GM08714 (cell line): ENCODE measurements around the gene ZSCAN12.
"Not testable (repeated sequence)": the region's sequence is repeated elsewhere in the genome, so short reads cannot be mapped to it uniquely, and the experiment has no call there.

ENCODE experiments used
- H3K4me3 ChIP-seq: fragments of 200-500 bp; sonication (Bioruptor generic); 2 replicates; pipeline ENCODE4 v1.5.1; 2014; ENCODE audit warnings: mild to moderate bottlenecking, low read length, inconsistent platforms
- ZNF274 ChIP-seq: IDR thresholded peaks from 2 replicates; pipeline ENCODE4 v1.6.1; 2012; ENCODE audit warnings: mild to moderate bottlenecking, low read depth, low read length

The ZSCAN12 gene

GRCh38 chr6:28410767-28411166 is 11.2 kb upstream of the ZSCAN12 start:
- H3K4me3 ChIP-seq: no peak overlapping the region
- no peak for TF ChIP-seq ZNF274

- TF ChIP-seq ZNF274: no peak
Measured at GRCh38 chr6:28408076-28408802, 8.7 kb upstream of the ZSCAN12 start.

DNA sequence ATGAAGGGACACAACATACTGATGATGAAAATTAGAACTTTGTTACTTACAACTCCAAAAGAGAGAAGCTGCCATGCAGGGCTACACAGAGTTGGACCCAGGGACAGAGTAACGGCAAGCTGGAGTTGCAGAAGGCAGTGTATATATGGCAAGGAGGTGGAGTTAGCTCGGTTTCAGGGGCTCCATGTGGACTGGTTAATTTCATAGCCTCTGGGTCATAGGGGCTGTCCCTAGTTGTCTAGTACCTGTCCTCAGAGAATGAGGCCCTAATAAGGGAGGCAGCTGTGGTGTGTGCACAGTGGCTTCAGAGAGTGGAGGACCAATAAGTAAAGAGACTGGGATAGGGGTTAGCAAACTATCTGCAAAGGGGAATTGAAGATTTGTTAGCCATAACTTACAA is 7.9 kb upstream of the ZSCAN12 start:
- no peak for TF ChIP-seq ZNF274
- H3K4me3 ChIP-seq: no peak overlapping the region

More at GRCh38 chr6:28408076-28408802, 8.7 kb upstream of the ZSCAN12 start:
- no peak overlapping the region for H3K4me3 ChIP-seq

GRCh38 chr6:28403923-28404322 is 4.4 kb upstream of the ZSCAN12 start:
- not testable (repeated sequence) for H3K4me3 ChIP-seq

DNA sequence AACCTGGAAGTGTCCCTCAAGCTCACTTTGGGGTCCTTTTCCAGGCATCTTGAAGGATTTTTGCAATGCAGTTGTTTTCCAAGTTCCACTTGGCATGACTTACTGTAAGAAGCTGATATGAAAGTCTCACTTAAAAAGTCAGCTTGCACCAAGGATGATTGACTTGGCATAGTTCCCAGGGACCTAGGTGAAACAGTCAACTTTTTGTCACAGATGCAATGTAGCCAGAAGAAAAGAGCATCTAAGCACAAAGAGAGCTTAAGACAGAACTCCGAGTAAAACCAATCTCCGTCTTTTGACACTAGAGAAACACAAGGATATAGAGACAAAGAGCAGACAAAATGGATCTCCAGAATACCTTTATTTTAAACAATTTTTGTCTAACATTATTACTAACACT is 2.6 kb upstream of the ZSCAN12 start:
- no peak overlapping the region for H3K4me3 ChIP-seq
- TF ChIP-seq ZNF274: no peak

DNA sequence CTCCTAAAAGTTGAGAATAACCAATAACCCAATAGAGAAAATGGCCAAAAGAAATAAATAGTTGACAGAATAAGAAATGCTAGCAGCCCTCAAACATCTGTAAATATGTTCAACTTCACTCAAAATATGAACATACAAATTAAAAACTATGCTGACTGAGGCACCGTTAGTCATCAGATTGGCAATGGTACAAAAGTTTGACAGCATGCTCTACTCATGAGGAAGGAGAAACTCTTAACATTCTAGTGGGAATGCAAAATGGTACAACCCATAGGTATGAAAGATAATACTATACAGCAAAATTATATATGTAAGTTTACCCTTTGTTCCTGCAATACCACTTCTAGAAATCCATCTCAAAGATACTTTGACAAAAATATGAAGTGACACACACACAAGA is 1.6 kb upstream of the ZSCAN12 start:
- TF ChIP-seq ZNF274: no peak
- no peak overlapping the region for H3K4me3 ChIP-seq

DNA sequence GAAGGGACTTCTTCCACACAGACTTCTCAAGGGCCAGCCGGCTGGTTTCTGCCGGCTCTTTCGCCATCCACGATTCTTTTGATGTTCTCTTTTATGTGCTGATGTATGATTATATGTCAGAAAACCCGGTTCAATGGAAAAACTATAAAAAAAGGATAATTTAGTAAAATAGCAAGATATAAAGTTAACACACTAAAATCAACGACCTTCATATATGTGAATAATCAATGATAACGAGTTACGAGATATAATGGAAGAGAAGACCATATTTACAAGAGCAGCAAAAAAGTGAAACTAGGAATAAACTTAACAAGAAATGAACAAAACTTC is 540 bp upstream of the ZSCAN12 start:
- H3K4me3 ChIP-seq: peak overlapping the region; percentile 83
- TF ChIP-seq ZNF274: no peak

- H3K4me3 ChIP-seq: no peak overlapping the region
- no peak for TF ChIP-seq ZNF274
Measured at GRCh38 chr6:28395918-28396317, 3.6 kb downstream of the ZSCAN12 start.

- no peak overlapping the region for H3K4me3 ChIP-seq
- TF ChIP-seq ZNF274: no peak
Measured at GRCh38 chr6:28393912-28394662, 5.5 kb downstream of the ZSCAN12 start.

GRCh38 chr6:28390688-28391087 is 8.9 kb downstream of the ZSCAN12 start:
- H3K4me3 ChIP-seq: no peak overlapping the region
- TF ChIP-seq ZNF274: no peak

- no peak overlapping the region for H3K4me3 ChIP-seq
- no peak for TF ChIP-seq ZNF274
Measured at GRCh38 chr6:28384143-28384533, 15.4 kb downstream of the ZSCAN12 start.

- peak overlapping the region; percentile 60; the same call in 1 of the 2 replicates for H3K4me3 ChIP-seq
- TF ChIP-seq ZNF274: no peak
Measured at GRCh38 chr6:28383235-28384142, 16.1 kb downstream of the ZSCAN12 start.

DNA sequence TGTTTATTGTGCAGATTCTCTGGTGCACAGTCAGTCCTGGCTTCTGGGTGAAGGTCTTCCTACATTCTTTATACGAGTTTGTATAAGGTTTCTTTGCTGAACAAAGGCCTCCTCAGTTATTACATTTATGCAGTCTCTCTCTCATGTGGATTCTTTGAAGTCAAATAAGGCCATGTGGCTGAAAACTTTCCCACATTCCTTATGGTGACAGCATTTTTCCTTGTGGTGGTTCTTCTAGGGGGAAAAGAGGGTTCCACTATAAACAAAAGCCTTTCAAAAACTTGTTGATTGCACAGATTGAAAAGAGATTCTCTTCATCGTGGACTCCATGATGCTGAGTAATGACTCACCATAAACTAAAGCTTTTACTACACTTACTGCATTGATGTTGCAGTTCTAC is 19.2 kb downstream of the ZSCAN12 start:
- TF ChIP-seq ZNF274: no peak
- no peak overlapping the region for H3K4me3 ChIP-seq

GRCh38 chr6:28378644-28379043 is 20.9 kb downstream of the ZSCAN12 start:
- TF ChIP-seq ZNF274: no peak
- H3K4me3 ChIP-seq: no peak overlapping the region
